Stimulated activated memory B cell treated with anti-CD40 and anti-IgM and Interleukin-4, amounts not matched to agents 10 μg/mL and 1 μg/mL and 100 μg/mL, for 72 hours (primary cell): ENCODE results near the gene CORO1A.

ENCODE experiments used
- ATAC-seq: fragments of 150-1000 bp; cut with Tn5 transposase; 2 replicates; pipeline ENCODE4 v1.10.0; 2021
- H3K27ac Mint-ChIP-seq: one replicate; pipeline ENCODE4 v1.8.0; 2022; ENCODE audit warnings: mild to moderate bottlenecking, mixed read lengths
- H3K27me3 Mint-ChIP-seq: one replicate; pipeline ENCODE4 v1.8.0; 2022; ENCODE audit warnings: mixed read lengths
- H3K36me3 Mint-ChIP-seq: one replicate; pipeline ENCODE4 v1.8.0; 2022; ENCODE audit warnings: mixed read lengths
- H3K4me1 Mint-ChIP-seq: one replicate; pipeline ENCODE4 v1.8.0; 2022; ENCODE audit warnings: mixed read lengths
- H3K4me3 Mint-ChIP-seq: one replicate; pipeline ENCODE4 v1.8.0; 2022; ENCODE audit warnings: mild to moderate bottlenecking, moderate library complexity, mixed read lengths
- H3K9me3 Mint-ChIP-seq: one replicate; pipeline ENCODE4 v1.8.0; 2022; ENCODE audit warnings: mixed read lengths

Gene CORO1A

DNA sequence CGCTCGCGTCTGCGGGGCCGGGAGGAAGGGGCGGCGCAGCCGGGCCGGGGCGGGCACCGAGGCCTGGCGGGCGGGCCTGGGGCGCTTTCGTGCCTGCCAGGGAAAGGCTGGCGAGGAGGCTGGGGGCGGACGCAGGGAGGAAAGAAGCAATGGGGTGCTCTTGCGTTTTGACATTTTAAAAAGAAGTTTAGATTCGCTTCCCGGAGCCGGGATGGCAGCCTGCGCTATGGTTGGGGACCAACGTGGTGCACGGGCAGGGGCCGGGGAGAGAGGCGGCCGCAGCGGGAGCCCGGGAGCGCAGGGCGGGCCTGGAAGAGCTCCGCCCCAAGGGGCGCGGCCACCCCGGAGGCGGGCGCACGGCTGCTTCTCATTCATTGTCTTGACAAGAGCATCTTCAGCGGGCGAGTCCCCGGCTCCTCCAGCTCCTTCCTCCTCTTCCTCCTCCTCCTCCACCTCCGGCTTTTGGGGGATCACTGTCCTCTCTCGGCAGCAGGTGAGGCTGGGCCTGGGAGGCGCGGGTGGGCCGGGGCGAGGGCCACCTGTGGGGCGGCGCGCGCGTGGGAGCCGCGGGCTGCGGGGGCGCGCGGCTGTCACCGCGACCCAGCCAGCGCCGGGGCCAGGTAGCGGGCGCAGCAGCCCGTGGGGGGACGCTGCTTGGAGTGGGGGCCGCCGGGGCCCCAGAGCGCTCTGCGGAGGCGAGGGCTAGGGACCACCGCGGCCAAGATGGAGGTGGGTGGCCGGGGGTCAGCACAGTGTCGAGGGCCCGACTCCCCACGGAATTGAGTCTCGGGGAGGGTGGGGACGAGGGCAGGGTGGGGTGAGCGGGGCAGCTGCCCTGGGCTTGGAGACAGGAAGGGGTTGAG is at the start of gene CORO1A:
CORO1A (plus strand) TSS at position 370 of the 863 bp plus-strand sequence. CDS start 1,608 bp downstream, outside the sequence.
- Mint-ChIP-seq H3K9me3 (no peaks in the 10 kb centered on the region), H3K27me3 (no peaks in the 10 kb centered on the region), H3K27ac (peak within 1 kb of the TSS; percentile 98), H3K4me1 (peaks cover 45% of the 10 kb centered on the region), H3K4me3 (peak within 1 kb of the TSS; percentile 94), H3K36me3 (peaks cover 44% of the 10 kb centered on the region)
- peak; percentile 82 for ATAC-seq

GRCh38 chr16:30136971-30137605 is 46.3 kb upstream of the CORO1A start:
- no peak for ATAC-seq
- no peaks in the 10 kb centered on the region for H3K36me3 Mint-ChIP-seq
- peaks cover 7% of the 10 kb centered on the region for H3K4me1 Mint-ChIP-seq
- H3K4me3 Mint-ChIP-seq = no peak overlapping the region
- H3K27me3 Mint-ChIP-seq = no peaks in the 10 kb centered on the region
- no peaks in the 10 kb centered on the region for H3K9me3 Mint-ChIP-seq
- H3K27ac Mint-ChIP-seq = no peak overlapping the region

DNA sequence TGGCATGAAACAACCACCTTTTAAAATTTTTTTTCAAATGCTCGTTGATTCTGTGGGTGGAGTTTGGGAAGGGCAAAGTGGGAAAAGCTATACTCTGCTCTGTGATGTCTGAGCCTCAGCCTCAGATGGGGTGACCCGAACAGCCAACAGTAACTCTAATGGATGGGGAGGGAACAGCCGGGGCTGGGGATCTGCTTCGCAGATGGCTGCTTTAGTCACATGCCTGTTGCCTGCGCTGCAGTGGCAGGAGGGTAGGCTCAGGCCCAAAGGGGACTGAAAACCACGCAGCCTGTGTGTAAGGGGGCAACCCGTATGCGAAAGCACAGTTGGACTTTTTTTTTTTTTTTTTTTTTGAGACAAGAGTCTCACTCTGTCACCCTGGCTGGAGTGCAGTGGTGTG is 45.5 kb upstream of the CORO1A start:
- H3K36me3 Mint-ChIP-seq = no peaks in the 10 kb centered on the region
- no peak for ATAC-seq
- H3K27ac Mint-ChIP-seq = no peak overlapping the region
- H3K4me1 Mint-ChIP-seq = peaks cover 7% of the 10 kb centered on the region
- H3K4me3 Mint-ChIP-seq = no peak overlapping the region
- H3K27me3 Mint-ChIP-seq = no peaks in the 10 kb centered on the region
- H3K9me3 Mint-ChIP-seq = no peaks in the 10 kb centered on the region

DNA sequence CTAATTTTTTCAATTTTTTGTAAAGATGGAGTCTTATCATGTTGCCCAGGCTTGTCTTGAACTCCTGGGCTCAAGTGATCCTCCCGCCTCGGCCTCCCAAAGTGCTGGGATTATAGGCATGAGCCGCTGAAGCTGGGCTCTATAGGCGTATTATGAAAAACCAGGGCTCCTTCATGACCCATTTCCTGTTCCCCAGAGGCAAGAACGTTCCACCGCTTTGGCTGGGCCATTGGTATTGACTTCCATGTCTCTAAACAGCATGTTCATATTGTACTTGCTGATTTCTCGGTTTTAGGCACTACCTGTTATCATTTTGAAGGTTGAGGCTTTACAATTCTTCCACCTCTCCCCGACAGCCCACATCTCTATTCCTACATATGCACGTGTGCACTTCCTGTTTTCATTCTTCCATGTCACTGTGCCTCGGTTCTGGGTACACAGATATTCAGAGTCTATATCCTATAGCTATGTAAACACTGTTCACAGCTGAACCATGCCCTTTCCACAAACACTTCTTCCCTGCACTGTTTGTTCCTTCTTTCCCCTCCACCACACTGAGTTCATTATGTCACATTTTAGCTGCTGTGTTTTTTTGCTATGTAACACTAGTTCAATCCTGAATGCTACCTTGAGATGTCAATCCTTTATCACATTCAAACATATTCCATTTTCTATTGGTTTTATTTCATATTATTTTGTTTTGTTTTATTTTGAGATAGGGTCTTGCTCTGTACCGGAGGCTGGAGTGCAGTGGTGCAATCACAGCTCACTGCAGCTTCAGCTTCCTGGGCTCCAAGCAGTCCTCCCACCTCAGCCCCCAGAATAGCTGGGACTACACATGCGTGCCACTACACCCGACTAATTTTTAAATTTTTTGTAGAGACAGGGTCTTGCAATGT is 43.6 kb upstream of the CORO1A start:
- Mint-ChIP-seq H3K4me1 (peaks cover 15% of the 10 kb centered on the region), H3K4me3 (no peak overlapping the region), H3K27me3 (no peaks in the 10 kb centered on the region), H3K9me3 (no peaks in the 10 kb centered on the region), H3K27ac (no peak overlapping the region), H3K36me3 (no peaks in the 10 kb centered on the region)
- no peak for ATAC-seq

DNA sequence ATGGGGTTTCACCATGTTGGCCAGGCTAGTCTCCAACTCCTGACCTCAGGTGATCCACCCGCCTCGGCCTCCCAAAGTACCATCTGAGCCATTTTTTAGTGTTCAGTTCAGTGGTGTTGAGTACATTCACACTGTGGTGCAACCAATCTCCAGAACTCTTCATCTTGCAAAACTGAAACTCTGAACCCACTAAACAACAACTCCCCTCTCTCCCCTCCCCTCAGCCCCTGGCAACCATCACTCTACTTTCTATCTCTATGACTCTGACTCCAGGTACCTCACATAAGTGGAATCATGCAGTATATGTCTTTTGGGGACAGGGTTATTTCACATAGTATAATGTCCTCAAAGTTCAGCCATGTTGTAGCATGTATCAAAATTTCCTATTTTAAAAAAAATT is 41.7 kb upstream of the CORO1A start:
- no peak overlapping the region for H3K27ac Mint-ChIP-seq

GRCh38 chr16:30142672-30143346 is 40.6 kb upstream of the CORO1A start:
- Mint-ChIP-seq H3K4me1 (peaks cover 15% of the 10 kb centered on the region), H3K36me3 (no peaks in the 10 kb centered on the region), H3K27me3 (no peaks in the 10 kb centered on the region), H3K9me3 (no peaks in the 10 kb centered on the region), H3K4me3 (no peak overlapping the region), H3K27ac (peak overlapping the region; percentile 18)
- ATAC-seq = peak; percentile 73

More for the DNA sequence above, 41.7 kb upstream of the CORO1A start:
- peaks cover 15% of the 10 kb centered on the region for H3K4me1 Mint-ChIP-seq
- ATAC-seq = no peak
- H3K9me3 Mint-ChIP-seq = no peaks in the 10 kb centered on the region
- H3K36me3 Mint-ChIP-seq = no peaks in the 10 kb centered on the region
- no peaks in the 10 kb centered on the region for H3K27me3 Mint-ChIP-seq
- no peak overlapping the region for H3K4me3 Mint-ChIP-seq

DNA sequence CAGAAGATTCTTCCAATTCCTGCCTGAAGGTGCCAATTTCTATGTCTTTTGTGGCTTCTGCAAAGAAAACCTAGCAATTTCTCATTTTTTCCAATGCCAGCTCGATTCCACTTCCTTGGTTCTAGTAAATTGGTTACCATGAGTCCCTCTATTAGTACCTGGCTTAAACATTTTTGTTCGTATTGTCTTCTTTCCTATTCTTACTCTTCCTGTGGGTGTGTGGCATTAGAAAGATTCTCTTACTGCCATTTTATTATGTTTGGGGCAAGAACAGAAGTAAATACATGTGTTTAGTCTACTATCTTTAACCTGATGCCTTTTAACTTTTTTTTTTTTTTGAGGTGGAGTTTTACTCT is 40.1 kb upstream of the CORO1A start:
- Mint-ChIP-seq H3K27me3 (no peaks in the 10 kb centered on the region), H3K27ac (peak overlapping the region; percentile 18), H3K9me3 (no peaks in the 10 kb centered on the region), H3K4me3 (no peak overlapping the region), H3K4me1 (peaks cover 15% of the 10 kb centered on the region), H3K36me3 (no peaks in the 10 kb centered on the region)
- no peak for ATAC-seq

DNA sequence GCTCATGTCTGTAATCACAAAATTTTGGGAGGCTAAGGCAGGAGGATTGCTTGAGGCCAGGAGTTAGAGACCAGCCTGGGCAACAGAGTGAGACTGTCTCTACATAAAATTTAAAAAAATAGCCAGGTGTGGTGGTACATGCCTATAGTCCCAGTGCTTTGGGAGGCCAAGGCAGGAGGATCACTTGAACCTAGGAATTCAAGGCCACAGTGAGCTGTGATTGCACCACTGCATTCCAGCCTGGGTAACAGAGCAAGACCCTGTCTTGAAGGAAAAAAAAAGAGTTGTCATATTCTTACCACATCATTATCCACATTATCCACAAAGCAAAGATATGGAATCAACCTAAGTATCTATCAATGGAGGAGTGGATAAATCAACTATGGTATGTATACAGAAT is 39.4 kb upstream of the CORO1A start:
- Mint-ChIP-seq H3K27me3 (no peaks in the 10 kb centered on the region), H3K4me1 (peaks cover 15% of the 10 kb centered on the region), H3K36me3 (no peaks in the 10 kb centered on the region), H3K27ac (peak overlapping the region; percentile 18), H3K9me3 (no peaks in the 10 kb centered on the region), H3K4me3 (no peak overlapping the region)
- ATAC-seq = no peak

GRCh38 chr16:30144917-30145316 is 38.5 kb upstream of the CORO1A start:
- Mint-ChIP-seq H3K4me3 (no peak overlapping the region), H3K9me3 (peaks cover 2% of the 10 kb centered on the region), H3K27ac (no peak overlapping the region), H3K27me3 (no peaks in the 10 kb centered on the region), H3K4me1 (peaks cover 11% of the 10 kb centered on the region), H3K36me3 (no peaks in the 10 kb centered on the region)
- ATAC-seq = no peak

DNA sequence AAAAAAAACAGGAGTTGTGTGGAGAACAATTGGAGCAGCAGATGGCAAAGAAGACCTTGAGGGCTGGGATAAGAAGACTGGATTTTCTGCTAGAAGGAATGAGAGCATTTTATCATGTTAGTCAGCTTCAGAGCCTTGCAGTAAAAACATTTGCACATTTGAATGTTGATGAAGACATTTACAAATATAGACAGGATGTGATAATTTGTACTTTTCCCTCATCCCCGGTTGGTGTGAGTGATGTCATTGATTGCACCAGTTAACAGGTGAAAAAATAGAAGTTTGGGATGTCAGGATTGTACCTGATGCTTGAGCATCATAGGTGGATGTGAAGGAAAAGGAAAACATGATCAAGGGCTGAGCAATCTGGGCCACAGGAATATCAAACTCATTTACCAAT is 37.7 kb upstream of the CORO1A start:
- Mint-ChIP-seq H3K27me3 (no peaks in the 10 kb centered on the region), H3K27ac (no peak overlapping the region), H3K36me3 (no peaks in the 10 kb centered on the region), H3K4me1 (peaks cover 9% of the 10 kb centered on the region), H3K9me3 (peaks cover 2% of the 10 kb centered on the region), H3K4me3 (no peak overlapping the region)
- ATAC-seq = no peak

DNA sequence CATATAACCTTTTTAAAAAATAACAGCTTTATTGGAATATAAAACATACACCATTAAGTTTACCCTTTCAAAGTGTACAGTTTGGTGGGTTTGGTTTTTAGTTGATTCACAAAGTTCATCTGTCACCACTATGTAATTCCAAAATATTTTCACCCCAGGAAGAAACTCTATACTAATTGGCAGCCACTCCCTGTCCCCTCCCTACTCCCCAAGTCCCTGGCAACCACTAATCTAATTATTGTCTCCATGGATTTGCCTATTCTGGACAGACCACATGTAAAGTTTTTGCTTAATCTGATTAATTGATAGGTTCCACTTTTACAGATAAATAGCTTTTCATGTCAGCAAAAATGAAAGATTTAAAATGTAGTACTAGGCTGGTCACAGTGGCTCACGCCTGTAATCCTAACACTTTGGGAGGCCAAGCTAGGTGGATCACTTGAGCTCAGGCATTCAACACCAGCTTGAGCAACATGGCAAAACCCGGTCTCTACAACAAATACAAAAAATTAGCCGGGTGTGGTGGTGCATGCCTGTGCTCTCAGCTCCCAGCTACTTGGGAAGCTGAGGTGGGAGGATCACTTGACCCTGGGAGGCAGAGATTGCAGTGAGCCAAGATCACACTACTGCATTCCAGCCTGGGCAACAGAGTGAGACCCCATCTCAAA is 35.4 kb upstream of the CORO1A start:
- no peak for ATAC-seq

DNA sequence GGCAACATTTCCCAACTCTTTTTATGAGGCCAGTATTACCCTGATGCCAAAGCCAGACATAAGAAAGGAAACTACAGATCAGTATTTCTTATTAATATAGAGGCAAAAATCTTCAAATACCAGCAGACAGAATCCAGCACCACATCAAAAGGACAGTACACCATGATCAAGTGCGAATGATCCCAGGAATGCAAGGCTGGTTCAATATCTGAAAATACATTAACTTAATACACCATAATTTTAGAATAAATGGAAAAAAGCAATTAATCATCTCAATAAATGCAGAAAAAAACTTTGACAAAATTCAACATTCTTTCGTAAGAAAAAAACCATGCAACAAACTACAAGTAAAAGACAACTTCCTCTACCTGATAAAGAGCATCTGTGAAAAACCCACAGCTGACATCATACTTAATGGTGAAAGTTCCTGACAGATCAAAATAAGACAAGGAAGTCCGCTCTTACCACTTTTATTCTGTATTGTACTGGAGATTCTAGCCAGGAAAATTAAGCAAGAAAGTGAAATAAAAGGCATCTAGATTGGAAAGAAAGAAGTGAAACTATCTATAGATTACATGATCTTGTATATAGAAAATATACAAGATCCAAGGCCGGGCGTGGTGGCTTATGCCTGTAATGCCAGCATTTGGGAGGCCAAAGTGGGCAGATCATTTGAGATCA is 34.0 kb upstream of the CORO1A start:
- Mint-ChIP-seq H3K27ac (no peak overlapping the region), H3K4me1 (peaks cover 6% of the 10 kb centered on the region), H3K9me3 (peaks cover 2% of the 10 kb centered on the region), H3K4me3 (no peak overlapping the region), H3K36me3 (no peaks in the 10 kb centered on the region), H3K27me3 (no peaks in the 10 kb centered on the region)
- no peak for ATAC-seq

More for the DNA sequence above, 35.4 kb upstream of the CORO1A start:
- Mint-ChIP-seq H3K27ac (no peak overlapping the region), H3K4me3 (no peak overlapping the region), H3K4me1 (peaks cover 13% of the 10 kb centered on the region), H3K36me3 (no peaks in the 10 kb centered on the region), H3K27me3 (no peaks in the 10 kb centered on the region), H3K9me3 (peaks cover 2% of the 10 kb centered on the region)

GRCh38 chr16:30151091-30151490 is 32.3 kb upstream of the CORO1A start:
- no peak for ATAC-seq
- Mint-ChIP-seq H3K9me3 (peaks cover 2% of the 10 kb centered on the region), H3K4me3 (no peak overlapping the region), H3K36me3 (no peaks in the 10 kb centered on the region), H3K27ac (no peak overlapping the region), H3K4me1 (peaks cover 6% of the 10 kb centered on the region), H3K27me3 (no peaks in the 10 kb centered on the region)

GRCh38 chr16:30152517-30152916 is 30.9 kb upstream of the CORO1A start:
- ATAC-seq = no peak
- H3K27ac Mint-ChIP-seq = no peak overlapping the region
- H3K27me3 Mint-ChIP-seq = no peaks in the 10 kb centered on the region
- H3K36me3 Mint-ChIP-seq = no peaks in the 10 kb centered on the region
- H3K9me3 Mint-ChIP-seq = peaks cover 2% of the 10 kb centered on the region
- peaks cover 6% of the 10 kb centered on the region for H3K4me1 Mint-ChIP-seq
- H3K4me3 Mint-ChIP-seq = no peak overlapping the region
